SK-N-SH treated with all-trans-retinoic acid at 6 μM for 48 hours (cell line): Measurements from ENCODE around the gene SGPP2.

Source experiments
- ATAC-seq: fragments of 200-7000 bp; cut with Tn5 transposase; 3 replicates; pipeline ENCODE4 v1.9.1; 2020; ENCODE audit warnings: mild to moderate bottlenecking, moderate library complexity
- BACH2 ChIP-seq: fragments of 250-450 bp; sonication (Bioruptor Pico); IDR thresholded peaks from 2 replicates; pipeline ENCODE4 v1.9.0; 2021; ENCODE audit warnings: mild to moderate bottlenecking, borderline replicate concordance
- CREB5 ChIP-seq: fragments of 250-450 bp; sonication (Bioruptor Pico); IDR thresholded peaks from 2 replicates; pipeline ENCODE4 v1.5.1; 2020; ENCODE audit warnings: low read depth, mild to moderate bottlenecking, moderate library complexity
- CSDC2 ChIP-seq: fragments of 250-450 bp; sonication (Bioruptor Pico); IDR thresholded peaks from 2 replicates; pipeline ENCODE4 v1.5.0; 2020; ENCODE audit warnings: mild to moderate bottlenecking, moderate library complexity
- CSRNP3 ChIP-seq: fragments of 250-450 bp; sonication (Bioruptor Pico); IDR thresholded peaks from 2 replicates; pipeline ENCODE4 v1.5.1; 2021; ENCODE audit warnings: mild to moderate bottlenecking, moderate library complexity
- ESRRG ChIP-seq: fragments of 250-450 bp; sonication (Bioruptor Pico); IDR thresholded peaks from 2 replicates; pipeline ENCODE4 v1.6.1; 2021; ENCODE audit warnings: mild to moderate bottlenecking
- GLIS3 ChIP-seq: fragments of 250-450 bp; sonication (Bioruptor Pico); IDR thresholded peaks from 2 replicates; pipeline ENCODE4 v1.5.0; 2020; ENCODE audit warnings: mild to moderate bottlenecking, moderate library complexity
- ISL1 ChIP-seq: fragments of 250-450 bp; sonication (Bioruptor Pico); IDR thresholded peaks from 2 replicates; pipeline ENCODE4 v2.1.2; 2022; ENCODE audit warnings: mild to moderate bottlenecking, moderate library complexity
- OSR1 ChIP-seq: fragments of 250-450 bp; sonication (Bioruptor Pico); IDR thresholded peaks from 2 replicates; pipeline ENCODE4 v1.8.0; 2022; ENCODE audit warnings: moderate library complexity, mild to moderate bottlenecking, inconsistent platforms
- PATZ1 ChIP-seq: fragments of 250-450 bp; sonication (Bioruptor Pico); IDR thresholded peaks from 2 replicates; pipeline ENCODE4 v1.8.0; 2020; ENCODE audit warnings: mild to moderate bottlenecking, moderate library complexity, borderline replicate concordance
- POU6F1 ChIP-seq: fragments of 250-450 bp; sonication (Bioruptor Pico); IDR thresholded peaks from 2 replicates; pipeline ENCODE4 v1.8.0; 2021; ENCODE audit warnings: low read depth, mild to moderate bottlenecking, moderate library complexity, borderline replicate concordance
- PPARA ChIP-seq: fragments of 250-450 bp; sonication (Bioruptor Pico); IDR thresholded peaks from 2 replicates; pipeline ENCODE4 v1.5.0; 2020; ENCODE audit warnings: mild to moderate bottlenecking, borderline replicate concordance
- RARB ChIP-seq: fragments of 250-450 bp; sonication (Bioruptor Pico); IDR thresholded peaks from 2 replicates; pipeline ENCODE4 v1.8.0; 2021; ENCODE audit warnings: mild to moderate bottlenecking, moderate library complexity
- SNAI2 ChIP-seq: fragments of 250-450 bp; sonication (Bioruptor Pico); IDR thresholded peaks from 2 replicates; pipeline ENCODE4 v1.5.0; 2020; ENCODE audit warnings: mild to moderate bottlenecking, moderate library complexity
- TCF4 ChIP-seq: fragments of 250-450 bp; sonication (Bioruptor Pico); IDR thresholded peaks from 2 replicates; pipeline ENCODE4 v1.8.0; 2021; ENCODE audit warnings: mild to moderate bottlenecking, moderate library complexity, borderline replicate concordance
- TOX ChIP-seq: fragments of 250-450 bp; sonication (Bioruptor Pico); IDR thresholded peaks from 2 replicates; pipeline ENCODE4 v1.8.0; 2021; ENCODE audit warnings: mild to moderate bottlenecking, moderate library complexity, borderline replicate concordance
- TSHZ2 ChIP-seq: fragments of 250-450 bp; sonication (Bioruptor Pico); IDR thresholded peaks from 2 replicates; pipeline ENCODE4 v1.5.0; 2020; ENCODE audit warnings: mild to moderate bottlenecking, moderate library complexity
- ZFP3 ChIP-seq: fragments of 250-450 bp; sonication (Bioruptor Pico); IDR thresholded peaks from 2 replicates; pipeline ENCODE4 v1.5.0; 2020; ENCODE audit warnings: mild to moderate bottlenecking, moderate library complexity
- ZFP30 ChIP-seq: fragments of 450-650 bp; formaldehyde crosslinking; IDR thresholded peaks from 2 replicates; pipeline ENCODE4 v1.5.0; 2022; ENCODE audit warnings: mild to moderate bottlenecking, moderate library complexity
- ZNF70 ChIP-seq: fragments of 450-650 bp; formaldehyde crosslinking; IDR thresholded peaks from 2 replicates; pipeline ENCODE4 v1.5.0; 2020; ENCODE audit warnings: mild to moderate bottlenecking, moderate library complexity
- ZNF8 ChIP-seq: fragments of 450-650 bp; formaldehyde crosslinking; IDR thresholded peaks from 2 replicates; pipeline ENCODE4 v1.5.0; 2020; ENCODE audit warnings: mild to moderate bottlenecking, moderate library complexity

SGPP2 gene

GRCh38 chr2:222563106-222563718, 138.9 kb downstream of the SGPP2 start (continued):
- TF ChIP-seq ZNF8 (CRISPR knock-in tag) (no peak), OSR1 (no peak), SNAI2 (CRISPR knock-in tag) (no peak), TOX (no peak)
- TF ChIP-seq, all 23 proteins: peak for 0

GRCh38 chr2:222563936-222564335, 139.6 kb downstream of the SGPP2 start:
- TF ChIP-seq GLIS3 (CRISPR knock-in tag) (no peak), CSRNP3 (no peak), TCF4 (CRISPR knock-in tag) (no peak), OSR1 (no peak), ZFP3 (CRISPR knock-in tag) (no peak), TSHZ2 (CRISPR knock-in tag) (no peak), SNAI2 (CRISPR knock-in tag) (no peak), CSDC2 (no peak), PPARA (CRISPR knock-in tag) (no peak), ESRRG (CRISPR knock-in tag) (no peak), BACH2 (no peak)
- TF ChIP-seq, all 23 proteins: peak for 0
- ATAC-seq, result no peak

GRCh38 chr2:222566229-222566628, 141.9 kb downstream of the SGPP2 start:
- no peak for TF ChIP-seq SNAI2 (CRISPR knock-in tag)
- no peak for TF ChIP-seq ESRRG (CRISPR knock-in tag)
- no peak for TF ChIP-seq GLIS3 (CRISPR knock-in tag)
- TF ChIP-seq RARB (CRISPR knock-in tag), result no peak
- TF ChIP-seq ZFP3 (CRISPR knock-in tag), result no peak
- no peak for TF ChIP-seq CREB5 (CRISPR knock-in tag)
- no peak for TF ChIP-seq TCF4 (CRISPR knock-in tag)
- TF ChIP-seq ZFP30 (CRISPR knock-in tag), result no peak
- no peak for TF ChIP-seq ZNF70 (CRISPR knock-in tag)
- ATAC-seq, result no peak

GRCh38 chr2:222568865-222569264, 144.5 kb downstream of the SGPP2 start:
- ATAC-seq, result peak; percentile 81
- TF ChIP-seq CSRNP3, result no peak
- TF ChIP-seq CSDC2, result no peak
- TF ChIP-seq ZNF70 (CRISPR knock-in tag), result no peak

- no peak for TF ChIP-seq ESRRG (CRISPR knock-in tag)
- peak; percentile 76 for TF ChIP-seq ISL1 (CRISPR knock-in tag)
- peak; percentile 69 for ATAC-seq
These were observed 145.5 kb downstream of the SGPP2 start for GRCh38 chr2:222569826-222570225.

GRCh38 chr2:222572264-222572721, 147.9 kb downstream of the SGPP2 start:
- TF ChIP-seq GLIS3 (CRISPR knock-in tag), result no peak
- no peak for TF ChIP-seq POU6F1 (CRISPR knock-in tag)
- TF ChIP-seq PATZ1, result no peak

More at GRCh38 chr2:222572264-222572721, 147.9 kb downstream of the SGPP2 start:
- peak; percentile 18; the same call in 2 of the 3 replicates for ATAC-seq
